Measurements from ENCODE around the gene SHQ1. TPM values are rescaled to one million over a fixed set of nuclear protein-coding genes. Genes with fewer than 3 reads are reported as not detected.

The SHQ1 gene
- total RNA-seq, 1 experiment from 2014 or later, result 27.6 TPM

GRCh38 chr3:72889310-72890165 lies 41.3 kb upstream of the SHQ1 start:
- no TSS peak for BruUV-seq (replicated peaks)
- H3K9ac ChIP-seq (ENCODE audit: low read length), result no peak overlapping the region
- ChIA-PET RAD21 (ENCODE audit: low non-redundant PET in 1 of 2, low total read pairs in 2 of 2, uncharacterized antibody in 2 of 2, unreplicated experiment in 2 of 2) (no interaction called here), CTCF (interaction anchor here (0.7 to 2.5 kb wide), 2 partner anchors 17 to 38 kb away, joined by 4 to 12 read pairs; no protein-coding TSS in a partner anchor), POLR2A (no interaction called here)
- TF ChIP-seq POLR2A (IDR thresholded peaks at IDR 0.05; ENCODE audit: borderline replicate concordance, extremely low read depth, insufficient read depth, insufficient read length) (no peak), CEBPB (IDR thresholded peaks at IDR 0.05; ENCODE audit: low read depth) (no peak), RAD21 (IDR thresholded peaks at IDR 0.05; ENCODE audit: low read depth) (no peak), CBX3 (IDR thresholded peaks at IDR 0.05; ENCODE audit: low read depth) (no peak), CTCF (IDR thresholded peaks at IDR 0.05 in 2 of 3, conservative IDR thresholded peaks at IDR 0.05 in 1 of 3; ENCODE audit: borderline replicate concordance in 1 of 3, insufficient read depth in 1 of 3, low read depth in 2 of 3, low read length in 2 of 3) (no peak), EZH2phosphoT487 (IDR thresholded peaks at IDR 0.05; ENCODE audit: borderline replicate concordance) (no peak), MAX (IDR thresholded peaks at IDR 0.05) (no peak)
- ATAC-seq (no peak), DNase-seq (ENCODE audit: low read depth, low spot score) (no peak)
- H2AFZ ChIP-seq (ENCODE audit: low read depth, low read length, poor library complexity, severe bottlenecking), result no peak overlapping the region
- H4K20me1 ChIP-seq (ENCODE audit: insufficient read depth), result no peaks in the 10 kb centered on the region
- peak overlapping the region; percentile 82 for H3K4me2 ChIP-seq (ENCODE audit: low read length)
- H3K9me3 ChIP-seq (ENCODE audit: control insufficient read depth in 1 of 2, insufficient read depth in 1 of 2, low read depth in 1 of 2, low read length in 2 of 2), result no peaks in the 10 kb centered on the region
- H3K4me3 ChIP-seq (replicated peaks in 1 of 2; ENCODE audit: low read depth in 1 of 2, low read length in 2 of 2), result peak overlapping the region; percentile 50 to 58; a peak in 2 of 4 replicates
- peaks cover 35 to 40% of the 10 kb centered on the region in 2 experiments for H3K4me1 ChIP-seq (ENCODE audit: control insufficient read depth in 1 of 2, insufficient read depth in 2 of 2, low read length in 2 of 2)
- no peak overlapping the region for H3K27ac ChIP-seq (ENCODE audit: low read depth, low read length)
- no peaks in the 10 kb centered on the region for H3K36me3 ChIP-seq (ENCODE audit: control insufficient read depth in 1 of 2, insufficient read depth in 2 of 2, low read length in 2 of 2)
- H3K27me3 ChIP-seq (ENCODE audit: insufficient read depth, low read length), result no peaks in the 10 kb centered on the region
- no peaks in the 10 kb centered on the region for H3K79me2 ChIP-seq (ENCODE audit: insufficient read depth, low read length)
- intact Hi-C loops (cut with micrococcal nuclease), result loop anchor here (10.0 kb wide), 1 partner anchor 295 kb away; no protein-coding TSS in a partner anchor
- no peaks in the 10 kb centered on the region for H3K9me2 ChIP-seq (ENCODE audit: insufficient read depth)

Measured in HCT116 (cell line).